ENCODE results near the gene CD34. TPM values are rescaled to one million over a fixed set of nuclear protein-coding genes. Genes with fewer than 3 reads are reported as not detected.

CD34 gene
- total RNA-seq, 1 experiment from 2014 or later, result not detected

- POLR2A ChIA-PET (ENCODE audit: low non-redundant PET), result no interaction called here
- BruUV-seq (replicated peaks), result no TSS peak
- intact Hi-C loops (cut with micrococcal nuclease; ENCODE audit: unreplicated experiment), result no loop called here
- CTCF ChIA-PET, result no interaction called here
- TF ChIP-seq EZH2 (IDR thresholded peaks at IDR 0.05; ENCODE audit: borderline replicate concordance, low read depth, low read length, poor library complexity, severe bottlenecking) (peak; percentile 89), CTCF (conservative IDR thresholded peaks at IDR 0.05; ENCODE audit: low read depth, low read length) (no peak)
- Histone ChIP-seq H3K4me1 (ENCODE audit: insufficient read depth, low read length, poor library complexity, severe bottlenecking) (peaks cover 5% of the 10 kb centered on the region), H3K27me3 (replicated peaks; ENCODE audit: insufficient read depth, low read depth, low read length, poor library complexity) (peaks cover 73% of the 10 kb centered on the region), H3K9me3 (ENCODE audit: low read depth, low read length, poor library complexity, severe bottlenecking) (no peaks in the 10 kb centered on the region), H3K36me3 (ENCODE audit: insufficient read depth, low read length, poor library complexity, severe bottlenecking) (no peaks in the 10 kb centered on the region), H3K4me3 (ENCODE audit: low read depth, low read length, poor library complexity, severe bottlenecking) (peak overlapping the region; percentile 27), H3K27ac (ENCODE audit: low read depth, low read length, poor library complexity, severe bottlenecking) (no peak overlapping the region)
- peak; percentile 5 for DNase-seq (ENCODE audit: low spot score)
Observed at GRCh38 chr1:207959141-207959825, 48.4 kb upstream of the CD34 start.

GRCh38 chr1:207958376-207959139 is 47.6 kb upstream of the CD34 start:
- Histone ChIP-seq H3K9me3 (ENCODE audit: low read depth, low read length, poor library complexity, severe bottlenecking) (no peaks in the 10 kb centered on the region), H3K27me3 (replicated peaks; ENCODE audit: insufficient read depth, low read depth, low read length, poor library complexity) (peaks cover 80% of the 10 kb centered on the region), H3K4me1 (ENCODE audit: insufficient read depth, low read length, poor library complexity, severe bottlenecking) (peaks cover 5% of the 10 kb centered on the region), H3K36me3 (ENCODE audit: insufficient read depth, low read length, poor library complexity, severe bottlenecking) (no peaks in the 10 kb centered on the region), H3K4me3 (ENCODE audit: low read depth, low read length, poor library complexity, severe bottlenecking) (peak overlapping the region; percentile 27), H3K27ac (ENCODE audit: low read depth, low read length, poor library complexity, severe bottlenecking) (no peak overlapping the region)
- no peak for DNase-seq (ENCODE audit: low spot score)
- peak; percentile 46 for TF ChIP-seq EZH2 (IDR thresholded peaks at IDR 0.05; ENCODE audit: borderline replicate concordance, low read depth, low read length, poor library complexity, severe bottlenecking)
- no peak for TF ChIP-seq CTCF (conservative IDR thresholded peaks at IDR 0.05; ENCODE audit: low read depth, low read length)
- intact Hi-C loops (cut with micrococcal nuclease; ENCODE audit: unreplicated experiment), result no loop called here
- no TSS peak for BruUV-seq (replicated peaks)
- ChIA-PET CTCF (no interaction called here), POLR2A (ENCODE audit: low non-redundant PET) (no interaction called here)

GRCh38 chr1:207956986-207957385 is 46.1 kb upstream of the CD34 start:
- Histone ChIP-seq H3K27ac (ENCODE audit: low read depth, low read length, poor library complexity, severe bottlenecking) (no peak overlapping the region), H3K4me1 (ENCODE audit: insufficient read depth, low read length, poor library complexity, severe bottlenecking) (no peaks in the 10 kb centered on the region), H3K27me3 (replicated peaks; ENCODE audit: insufficient read depth, low read depth, low read length, poor library complexity) (peaks cover 96% of the 10 kb centered on the region), H3K4me3 (ENCODE audit: low read depth, low read length, poor library complexity, severe bottlenecking) (no peak overlapping the region), H3K36me3 (ENCODE audit: insufficient read depth, low read length, poor library complexity, severe bottlenecking) (no peaks in the 10 kb centered on the region), H3K9me3 (ENCODE audit: low read depth, low read length, poor library complexity, severe bottlenecking) (no peaks in the 10 kb centered on the region)
- ChIA-PET CTCF (no interaction called here), POLR2A (ENCODE audit: low non-redundant PET) (no interaction called here)
- no peak for TF ChIP-seq CTCF (conservative IDR thresholded peaks at IDR 0.05; ENCODE audit: low read depth, low read length)
- TF ChIP-seq EZH2 (IDR thresholded peaks at IDR 0.05; ENCODE audit: borderline replicate concordance, low read depth, low read length, poor library complexity, severe bottlenecking), result no peak
- intact Hi-C loops (cut with micrococcal nuclease; ENCODE audit: unreplicated experiment), result no loop called here
- DNase-seq (ENCODE audit: low spot score), result no peak
- no TSS peak for BruUV-seq (replicated peaks)

Data from A673 (cell line).